Activated B cell treated with CpG ODN at 0.5 μM for 24 hours (primary cell): ENCODE data around the gene C6orf141. TPM values are rescaled to one million over a fixed set of nuclear protein-coding genes. Genes with fewer than 3 reads are reported as not detected.

Experiments used
- ATAC-seq: fragments of 200-7000 bp; cut with Tn5 transposase; one replicate; pipeline ENCODE4 v1.10.0; 2021; ENCODE audit warnings: low read depth, mild to moderate bottlenecking, moderate library complexity
- CTCF ChIA-PET: fragments of 350-600 bp; sonication (Branson Sonifier 250); formaldehyde crosslinking; loops from one replicate; lab custom pipeline; 2021; ENCODE audit warnings: antibody characterized with exemption; lab: Charles Lee
- POLR2A ChIA-PET: fragments of 350-600 bp; sonication (Branson Sonifier 250); formaldehyde crosslinking; loops from one replicate; lab custom pipeline; 2021; ENCODE audit warnings: antibody characterized with exemption; lab: Charles Lee
- DNase-seq: peaks from one replicate; pipeline ENCODE4 v3.0.0; 2022
- H3K27ac Mint-ChIP-seq: one replicate; pipeline ENCODE4 v1.8.0; 2020; ENCODE audit warnings: mixed read lengths
- H3K27me3 Mint-ChIP-seq: one replicate; pipeline ENCODE4 v1.8.0; 2021; ENCODE audit warnings: mixed read lengths
- H3K36me3 Mint-ChIP-seq: one replicate; pipeline ENCODE4 v1.8.0; 2021; ENCODE audit warnings: low read depth, mixed read lengths
- H3K4me1 Mint-ChIP-seq: one replicate; pipeline ENCODE4 v1.8.0; 2021; ENCODE audit warnings: mixed read lengths
- H3K4me3 Mint-ChIP-seq: one replicate; pipeline ENCODE4 v1.8.0; 2020; ENCODE audit warnings: mild to moderate bottlenecking, mixed read lengths
- H3K9me3 Mint-ChIP-seq: one replicate; pipeline ENCODE4 v1.8.0; 2020; ENCODE audit warnings: mixed read lengths
- CTCF ChIP-seq: fragments of 200-600 bp; IDR thresholded peaks from one replicate; pipeline ENCODE4 v1.8.0; 2022; ENCODE audit warnings: antibody characterized with exemption, mild to moderate bottlenecking
- intact Hi-C: fragments of 100-400 bp; cut with micrococcal nuclease; formaldehyde crosslinking; loops from one replicate; pipeline ENCODE4 v1.15.1; 2024
- total RNA-seq: library from RNA; stranded (reverse); gene quantifications from 2 replicates; pipeline ENCODE4 v1.2.3, GENCODE V29; 2022

The C6orf141 gene
- total RNA-seq, 1 donor from 2014 or later: not detected

- POLR2A ChIA-PET: no interaction called here
- CTCF ChIA-PET: no interaction called here
- DNase-seq: no peak
- Mint-ChIP-seq H3K9me3 (no peaks in the 10 kb centered on the region), H3K27me3 (peaks cover 8% of the 10 kb centered on the region), H3K27ac (no peak overlapping the region), H3K4me3 (no peak overlapping the region), H3K36me3 (no peaks in the 10 kb centered on the region), H3K4me1 (no peaks in the 10 kb centered on the region)
- no peak for ATAC-seq
- no peak for TF ChIP-seq CTCF
- intact Hi-C loops: no loop called here
These were observed 35.6 kb upstream of the C6orf141 start for GRCh38 chr6:49514571-49515484.

- H3K9me3 Mint-ChIP-seq: no peaks in the 10 kb centered on the region
- no peak for TF ChIP-seq CTCF
- peaks cover 8% of the 10 kb centered on the region for H3K27me3 Mint-ChIP-seq
- DNase-seq: no peak
- H3K4me1 Mint-ChIP-seq: no peaks in the 10 kb centered on the region
- no peak overlapping the region for H3K27ac Mint-ChIP-seq
- no peak overlapping the region for H3K4me3 Mint-ChIP-seq
- no peaks in the 10 kb centered on the region for H3K36me3 Mint-ChIP-seq
- ChIA-PET POLR2A (no interaction called here), CTCF (no interaction called here)
- no peak for ATAC-seq
- intact Hi-C loops: no loop called here
These were observed 34.9 kb upstream of the C6orf141 start for GRCh38 chr6:49515485-49516146.

GRCh38 chr6:49516147-49516505, 34.3 kb upstream of the C6orf141 start:
- Mint-ChIP-seq H3K27ac (no peak overlapping the region), H3K9me3 (no peaks in the 10 kb centered on the region), H3K4me1 (no peaks in the 10 kb centered on the region), H3K27me3 (peaks cover 7% of the 10 kb centered on the region), H3K36me3 (no peaks in the 10 kb centered on the region), H3K4me3 (no peak overlapping the region)
- intact Hi-C loops: no loop called here
- DNase-seq (no peak), ATAC-seq (no peak)
- ChIA-PET CTCF (no interaction called here), POLR2A (no interaction called here)
- TF ChIP-seq CTCF: no peak

GRCh38 chr6:49517919-49518318, 32.5 kb upstream of the C6orf141 start:
- ChIA-PET CTCF (no interaction called here), POLR2A (no interaction called here)
- no peak for ATAC-seq
- intact Hi-C loops: no loop called here
- no peak overlapping the region for H3K4me3 Mint-ChIP-seq
- no peaks in the 10 kb centered on the region for H3K9me3 Mint-ChIP-seq
- no peak for TF ChIP-seq CTCF
- H3K27me3 Mint-ChIP-seq: peaks cover 2% of the 10 kb centered on the region
- no peak for DNase-seq
- no peak overlapping the region for H3K27ac Mint-ChIP-seq
- H3K4me1 Mint-ChIP-seq: no peaks in the 10 kb centered on the region
- no peaks in the 10 kb centered on the region for H3K36me3 Mint-ChIP-seq

- POLR2A ChIA-PET: no interaction called here
- no peaks in the 10 kb centered on the region for H3K9me3 Mint-ChIP-seq
- intact Hi-C loops: no loop called here
- TF ChIP-seq CTCF: no peak
- H3K4me1 Mint-ChIP-seq: no peaks in the 10 kb centered on the region
- no peak overlapping the region for H3K27ac Mint-ChIP-seq
- CTCF ChIA-PET: no interaction called here
- ATAC-seq (no peak), DNase-seq (no peak)
- H3K4me3 Mint-ChIP-seq: no peak overlapping the region
- H3K27me3 Mint-ChIP-seq: no peaks in the 10 kb centered on the region
- H3K36me3 Mint-ChIP-seq: no peaks in the 10 kb centered on the region
These were observed 30.8 kb upstream of the C6orf141 start for GRCh38 chr6:49519660-49520059.
